ENCODE data around the gene NWD2.
"Not testable (repeated sequence)": the region's sequence is repeated elsewhere in the genome, so short reads cannot be mapped to it uniquely, and the experiment has no call there.

The NWD2 gene

GRCh38 chr4:37393889-37394288, 149.3 kb downstream of the NWD2 start:
- no peak for DNase-seq (ENCODE audit: low read depth in 3 of 3)

GRCh38 chr4:37397505-37397904, 153.0 kb downstream of the NWD2 start:
- DNase-seq (ENCODE audit: low read depth in 3 of 3), result no peak

- no peak for DNase-seq (ENCODE audit: low read depth in 3 of 3)
Observed at GRCh38 chr4:37400241-37400881, 155.8 kb downstream of the NWD2 start.

- not testable (repeated sequence) for DNase-seq (ENCODE audit: low read depth in 3 of 3)
Observed at GRCh38 chr4:37407938-37408826, 163.6 kb downstream of the NWD2 start.

- DNase-seq (ENCODE audit: low read depth in 3 of 3), result not testable (repeated sequence)
Observed at GRCh38 chr4:37413612-37414011, 169.1 kb downstream of the NWD2 start.

- no peak for DNase-seq (ENCODE audit: low read depth in 3 of 3)
Observed at GRCh38 chr4:37415845-37416369, 171.4 kb downstream of the NWD2 start.

- DNase-seq (ENCODE audit: low read depth in 3 of 3), result no peak
Observed at GRCh38 chr4:37421614-37422013, 177.1 kb downstream of the NWD2 start.

GRCh38 chr4:37422102-37422501, 177.6 kb downstream of the NWD2 start:
- no peak for DNase-seq (ENCODE audit: low read depth in 3 of 3)

GRCh38 chr4:37422638-37423037, 178.1 kb downstream of the NWD2 start:
- DNase-seq (ENCODE audit: low read depth in 3 of 3), result no peak

- DNase-seq (ENCODE audit: low read depth in 3 of 3), result no peak
Observed at GRCh38 chr4:37423310-37423709, 178.8 kb downstream of the NWD2 start.

GRCh38 chr4:37424753-37425152, 180.2 kb downstream of the NWD2 start:
- DNase-seq (ENCODE audit: low read depth in 3 of 3), result no peak

GRCh38 chr4:37425857-37426256, 181.3 kb downstream of the NWD2 start:
- DNase-seq (ENCODE audit: low read depth in 3 of 3), result no peak

GRCh38 chr4:37427193-37427592, 182.7 kb downstream of the NWD2 start:
- DNase-seq (ENCODE audit: low read depth in 3 of 3), result no peak

- no peak for DNase-seq (ENCODE audit: low read depth in 3 of 3)
Observed at GRCh38 chr4:37429906-37430305, 185.4 kb downstream of the NWD2 start.

- DNase-seq (ENCODE audit: low read depth in 3 of 3), result no peak
Observed at GRCh38 chr4:37430718-37431416, 186.3 kb downstream of the NWD2 start.

GRCh38 chr4:37431417-37431743, 186.8 kb downstream of the NWD2 start:
- no peak for DNase-seq (ENCODE audit: low read depth in 3 of 3)

GRCh38 chr4:37434469-37434868, 189.9 kb downstream of the NWD2 start:
- DNase-seq (ENCODE audit: low read depth in 3 of 3), result no peak

- DNase-seq (ENCODE audit: low read depth in 3 of 3), result no peak
Observed at GRCh38 chr4:37436546-37436945, 192.0 kb downstream of the NWD2 start.

- no peak for DNase-seq (ENCODE audit: low read depth in 3 of 3)
Observed at GRCh38 chr4:37437163-37437562, 192.6 kb downstream of the NWD2 start.

- DNase-seq (ENCODE audit: low read depth in 3 of 3), result no peak
Observed at GRCh38 chr4:37438564-37439279, 194.2 kb downstream of the NWD2 start.

- DNase-seq (ENCODE audit: low read depth in 3 of 3), result no peak
Observed at GRCh38 chr4:37439809-37440474, 195.4 kb downstream of the NWD2 start.

Measured in stimulated activated CD4-positive, alpha-beta T cell treated with anti-CD3 and anti-CD28 coated beads, TNF-alpha, amount 100 ng/mL, for 24 hours (primary cell).